ENCODE measurements around the gene PRKCA. TPM values are rescaled to one million over a fixed set of nuclear protein-coding genes. Genes with fewer than 3 reads are reported as not detected.
"Not testable (repeated sequence)": the region's sequence is repeated elsewhere in the genome, so short reads cannot be mapped to it uniquely, and the experiment has no call there.

Gene PRKCA
- total RNA-seq, 1 donor = 60.5 TPM

DNA sequence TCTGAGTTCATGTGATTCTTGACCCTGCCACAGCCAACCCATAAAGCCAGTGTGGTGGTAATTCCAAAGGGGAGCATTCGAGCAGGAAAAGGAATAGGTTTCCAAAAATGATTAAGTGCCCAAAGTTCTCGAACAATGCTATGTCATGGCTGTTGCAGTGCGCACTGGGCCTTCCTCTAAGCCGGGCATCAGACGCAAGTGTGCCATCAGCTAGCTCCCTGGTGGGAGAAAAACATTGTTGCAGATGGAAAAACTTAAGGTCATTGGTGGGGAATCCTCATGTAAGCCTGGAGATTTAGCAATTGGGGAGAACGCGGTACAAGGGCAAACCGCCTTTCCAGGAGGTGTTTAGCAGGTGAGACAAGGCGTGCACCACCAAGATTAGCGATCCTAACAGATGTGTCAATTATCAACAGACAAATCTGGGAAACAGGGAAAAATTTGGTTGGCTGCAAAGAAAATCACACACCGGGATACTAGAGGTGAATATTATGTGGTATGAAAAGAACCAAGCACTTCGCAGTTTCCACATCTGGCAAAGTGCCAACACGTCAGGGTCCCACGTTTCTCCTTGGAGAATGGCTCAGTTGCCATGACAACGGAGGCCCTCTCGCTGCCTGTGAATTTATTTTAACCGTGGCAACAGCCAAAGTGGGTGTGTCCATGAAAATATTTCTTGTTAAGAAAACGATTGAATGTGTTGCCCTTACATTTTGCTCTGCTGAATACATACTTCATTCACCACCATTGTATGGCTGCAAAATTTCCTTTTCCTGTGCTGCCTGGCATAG is 414.0 kb downstream of the PRKCA start:
- no peak overlapping the region for H3K4me3 ChIP-seq (ENCODE audit: low read depth, low read length)
- DNase-seq (ENCODE audit: low read depth) = no peak
- TF ChIP-seq, protein P1, sequence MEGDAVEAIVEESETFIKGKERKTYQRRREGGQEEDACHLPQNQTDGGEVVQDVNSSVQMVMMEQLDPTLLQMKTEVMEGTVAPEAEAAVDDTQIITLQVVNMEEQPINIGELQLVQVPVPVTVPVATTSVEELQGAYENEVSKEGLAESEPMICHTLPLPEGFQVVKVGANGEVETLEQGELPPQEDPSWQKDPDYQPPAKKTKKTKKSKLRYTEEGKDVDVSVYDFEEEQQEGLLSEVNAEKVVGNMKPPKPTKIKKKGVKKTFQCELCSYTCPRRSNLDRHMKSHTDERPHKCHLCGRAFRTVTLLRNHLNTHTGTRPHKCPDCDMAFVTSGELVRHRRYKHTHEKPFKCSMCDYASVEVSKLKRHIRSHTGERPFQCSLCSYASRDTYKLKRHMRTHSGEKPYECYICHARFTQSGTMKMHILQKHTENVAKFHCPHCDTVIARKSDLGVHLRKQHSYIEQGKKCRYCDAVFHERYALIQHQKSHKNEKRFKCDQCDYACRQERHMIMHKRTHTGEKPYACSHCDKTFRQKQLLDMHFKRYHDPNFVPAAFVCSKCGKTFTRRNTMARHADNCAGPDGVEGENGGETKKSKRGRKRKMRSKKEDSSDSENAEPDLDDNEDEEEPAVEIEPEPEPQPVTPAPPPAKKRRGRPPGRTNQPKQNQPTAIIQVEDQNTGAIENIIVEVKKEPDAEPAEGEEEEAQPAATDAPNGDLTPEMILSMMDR (IDR thresholded peaks at IDR 0.05; ENCODE audit: insufficient read depth, low read depth, low read length) = no peak

DNA sequence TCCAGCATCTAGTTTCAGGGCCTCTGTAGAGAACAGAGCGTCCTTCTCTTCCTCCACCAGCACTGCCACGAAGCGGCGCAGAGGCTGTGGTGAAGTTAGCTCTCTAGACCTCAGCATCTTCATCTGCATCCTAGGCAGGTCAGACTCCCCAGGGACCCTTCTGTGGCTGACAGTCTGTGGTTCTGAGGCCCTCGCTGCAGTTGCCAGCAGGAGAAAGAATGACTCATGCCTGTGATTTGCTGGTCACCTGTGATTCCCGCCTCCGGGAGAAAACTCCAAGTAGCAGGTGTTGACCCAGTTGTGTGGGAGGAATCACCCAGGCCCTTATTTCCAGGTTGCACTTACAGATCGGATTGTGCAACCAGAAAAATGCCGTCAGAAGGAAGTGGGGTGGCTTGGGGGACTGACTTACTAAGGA is 415.2 kb downstream of the PRKCA start:
- TF ChIP-seq, protein P1 (IDR thresholded peaks at IDR 0.05; ENCODE audit: insufficient read depth, low read depth, low read length) = no peak
- H3K4me3 ChIP-seq (ENCODE audit: low read depth, low read length) = no peak overlapping the region
- no peak for DNase-seq (ENCODE audit: low read depth)

DNA sequence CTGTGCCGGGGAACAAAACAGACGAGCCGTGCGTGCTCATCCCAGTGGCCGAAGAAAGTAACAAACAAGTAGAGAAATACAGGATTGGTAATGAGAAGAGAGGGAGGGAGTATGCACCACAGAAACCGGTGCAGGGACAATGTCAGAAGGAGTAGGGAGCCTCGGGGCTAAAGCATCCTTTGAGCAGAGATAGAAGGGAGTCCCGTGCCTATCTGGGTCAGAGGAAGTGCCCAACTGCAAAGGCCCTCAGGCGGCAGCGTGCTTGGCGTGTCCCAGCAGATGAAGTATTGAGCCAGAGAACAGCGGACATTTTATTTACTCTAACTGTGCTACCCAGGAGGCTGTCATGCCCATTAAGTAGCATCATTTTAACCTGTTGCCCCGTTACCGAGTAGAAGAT is 417.6 kb downstream of the PRKCA start:
- no peak for DNase-seq (ENCODE audit: low read depth)
- TF ChIP-seq, protein P1 (IDR thresholded peaks at IDR 0.05; ENCODE audit: insufficient read depth, low read depth, low read length) = no peak
- no peak overlapping the region for H3K4me3 ChIP-seq (ENCODE audit: low read depth, low read length)

DNA sequence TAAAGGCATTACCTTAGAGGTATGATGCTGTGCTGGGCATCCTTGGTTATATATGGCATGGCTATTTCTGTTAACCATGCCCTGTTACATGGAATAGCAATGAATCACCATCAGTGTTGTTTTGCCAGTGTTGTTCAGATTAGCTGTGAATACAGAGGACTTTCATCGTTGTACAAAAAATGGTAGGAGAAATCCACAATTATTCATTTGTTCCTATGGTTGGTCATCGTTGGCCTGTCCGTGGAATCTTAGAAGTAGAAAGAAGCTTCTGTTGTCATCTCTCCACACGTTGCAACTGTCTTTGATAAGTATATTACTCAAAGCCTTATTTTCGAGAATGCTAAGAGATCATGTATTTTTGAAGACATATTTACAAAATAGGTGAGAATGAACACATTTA is 418.2 kb downstream of the PRKCA start:
- no peak for DNase-seq (ENCODE audit: low read depth)
- TF ChIP-seq, protein P1 (IDR thresholded peaks at IDR 0.05; ENCODE audit: insufficient read depth, low read depth, low read length) = no peak

DNA sequence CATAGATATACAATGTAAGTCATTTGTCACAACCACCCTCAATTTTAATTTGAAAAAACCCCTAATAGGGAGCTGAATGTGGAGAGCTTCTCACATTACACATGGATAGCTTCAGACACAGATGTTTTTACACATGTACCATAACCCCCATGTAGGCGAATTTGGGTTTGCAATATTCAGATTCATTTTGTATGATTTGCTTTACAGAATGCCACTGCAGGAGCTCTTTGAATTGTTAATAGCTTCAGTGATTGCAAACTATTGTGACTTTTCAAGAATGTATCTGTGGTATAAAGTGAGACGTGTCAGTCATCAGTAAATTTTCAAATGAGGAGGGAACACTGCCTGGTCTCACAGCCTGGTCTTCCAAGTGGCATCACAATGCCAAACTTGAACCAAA is 419.9 kb downstream of the PRKCA start:
- no peak for DNase-seq (ENCODE audit: low read depth)
- H3K4me3 ChIP-seq (ENCODE audit: low read depth, low read length) = no peak overlapping the region
- TF ChIP-seq, protein P1 (IDR thresholded peaks at IDR 0.05; ENCODE audit: insufficient read depth, low read depth, low read length) = no peak

More for the DNA sequence above, 418.2 kb downstream of the PRKCA start:
- H3K4me3 ChIP-seq (ENCODE audit: low read depth, low read length) = no peak overlapping the region

DNA sequence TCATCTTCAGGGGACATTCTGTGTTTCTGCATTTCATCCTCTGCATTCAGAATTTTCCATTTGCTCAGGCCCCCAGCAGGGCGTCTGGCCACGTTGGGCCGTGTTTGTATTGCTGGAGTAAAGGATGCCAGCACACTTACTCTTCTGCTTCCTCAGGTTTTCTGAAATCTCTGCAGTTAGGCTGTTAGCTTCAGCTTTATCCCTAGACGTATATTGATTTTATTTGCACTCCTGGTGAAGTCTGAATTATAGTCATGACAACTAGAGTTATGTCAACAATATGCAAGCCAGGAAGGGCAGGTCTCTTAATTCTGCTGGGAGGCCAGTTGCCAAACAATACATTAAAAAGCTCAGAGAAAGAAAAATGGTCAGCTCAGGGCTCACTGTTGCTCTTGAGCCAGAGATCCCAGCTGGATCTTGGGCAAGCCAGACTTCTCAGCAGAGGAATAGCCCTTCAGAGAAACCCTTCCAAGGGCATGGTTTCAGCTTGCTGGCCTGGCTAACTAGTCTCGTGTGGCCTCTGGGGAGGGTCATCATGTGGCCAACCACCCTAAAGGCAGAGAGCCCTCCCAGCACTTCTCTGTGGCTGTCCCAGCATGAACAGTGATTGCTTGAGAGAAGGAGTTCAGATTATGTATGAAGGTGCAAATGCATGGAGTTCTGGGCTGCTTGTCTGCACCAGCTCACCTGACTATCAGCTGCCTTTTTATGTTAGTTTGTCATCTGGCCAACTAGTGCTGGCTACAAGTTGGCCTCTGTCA is 422.3 kb downstream of the PRKCA start:
- DNase-seq (ENCODE audit: low read depth) = peak; percentile 68
- no peak overlapping the region for H3K4me3 ChIP-seq (ENCODE audit: low read depth, low read length)
- TF ChIP-seq, protein P1 (IDR thresholded peaks at IDR 0.05; ENCODE audit: insufficient read depth, low read depth, low read length) = no peak

DNA sequence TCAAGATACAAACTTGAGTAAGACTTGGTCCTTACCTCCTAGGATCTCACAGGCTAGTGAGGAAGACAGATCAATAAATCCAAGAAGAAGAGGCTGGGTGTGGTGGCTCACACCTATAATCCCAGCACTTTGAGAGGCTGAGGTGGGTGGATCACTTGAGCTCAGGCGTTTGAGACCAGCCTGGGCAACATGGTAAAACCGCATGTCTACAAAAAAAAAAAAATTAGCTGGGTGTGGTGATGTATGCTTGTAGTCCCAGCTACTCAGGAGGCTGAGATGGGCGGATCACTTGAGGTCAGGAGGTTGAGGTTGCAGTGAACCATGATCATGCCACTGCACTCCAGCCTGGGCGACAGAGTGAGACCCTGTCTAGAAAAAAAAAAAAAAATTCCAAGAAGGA is 423.0 kb downstream of the PRKCA start:
- not testable (repeated sequence) for DNase-seq (ENCODE audit: low read depth); H3K4me3 ChIP-seq (ENCODE audit: low read depth, low read length)
